ENCODE data around the gene CBX8.

Gene CBX8

GRCh38 chr17:79785017-79785899, 11.6 kb downstream of the CBX8 start:
- WGBS = 98% methylated on average over 17 of the region's 17 CpGs

DNA sequence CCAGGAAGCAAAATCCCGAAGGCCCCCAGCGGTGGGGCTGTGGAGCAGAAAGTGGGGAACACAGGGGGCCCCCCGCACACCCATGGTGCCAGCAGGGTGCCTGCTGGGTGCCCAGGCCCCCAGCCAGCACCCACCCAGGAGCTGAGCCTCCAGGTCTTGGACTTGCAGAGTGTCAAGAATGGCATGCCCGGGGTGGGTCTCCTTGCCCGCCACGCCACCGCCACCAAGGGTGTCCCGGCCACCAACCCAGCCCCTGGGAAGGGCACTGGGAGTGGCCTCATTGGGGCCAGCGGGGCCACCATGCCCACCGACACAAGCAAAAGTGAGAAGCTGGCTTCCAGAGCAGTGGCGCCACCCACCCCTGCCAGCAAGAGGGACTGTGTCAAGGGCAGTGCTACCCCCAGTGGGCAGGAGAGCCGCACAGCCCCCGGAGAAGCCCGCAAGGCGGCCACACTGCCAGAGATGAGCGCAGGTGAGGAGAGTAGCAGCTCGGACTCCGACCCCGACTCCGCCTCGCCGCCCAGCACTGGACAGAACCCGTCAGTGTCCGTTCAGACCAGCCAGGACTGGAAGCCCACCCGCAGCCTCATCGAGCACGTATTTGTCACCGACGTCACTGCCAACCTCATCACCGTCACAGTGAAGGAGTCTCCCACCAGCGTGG, 12.4 kb downstream of the CBX8 start:
- H3K4me3 ChIP-seq (ENCODE audit: insufficient read depth in 1 of 2, low read depth in 1 of 2, low read length in 2 of 2) = no peak overlapping the region
- H3K14ac ChIP-seq (ENCODE audit: low read length in 2 of 2) = no peak overlapping the region
- no peak overlapping the region for H2BK15ac ChIP-seq (ENCODE audit: low read depth, poor library complexity, severe bottlenecking)
- H2BK12ac ChIP-seq (ENCODE audit: low read length in 2 of 2) = no peak overlapping the region
- no peak overlapping the region for H3K4me2 ChIP-seq (ENCODE audit: low read length, poor library complexity, severe bottlenecking)
- no peak overlapping the region for H2BK120ac ChIP-seq (ENCODE audit: low read depth, low read length)
- H3K4ac ChIP-seq (ENCODE audit: low read depth in 1 of 2, low read length in 2 of 2) = no peak overlapping the region
- H4K91ac ChIP-seq (ENCODE audit: low read length) = no peak overlapping the region
- no peak overlapping the region for H4K8ac ChIP-seq (ENCODE audit: low read length)
- DNase-seq = no peak
- no peak overlapping the region for H3K27ac ChIP-seq (ENCODE audit: low read length, poor library complexity, severe bottlenecking)
- WGBS = 95% methylated on average over 31 of the region's 31 CpGs
- no peak overlapping the region for H3K18ac ChIP-seq (ENCODE audit: low read depth in 1 of 2, low read length in 2 of 2)
- no peak overlapping the region for H2AK5ac ChIP-seq (ENCODE audit: low read length, severe bottlenecking)
- no peak overlapping the region for H2AFZ ChIP-seq (ENCODE audit: low read depth, low read length)
- H3K79me1 ChIP-seq (replicated peaks; ENCODE audit: low read length, poor library complexity, severe bottlenecking) = no peaks in the 10 kb centered on the region
- H2BK5ac ChIP-seq (ENCODE audit: low read depth, low read length, poor library complexity, severe bottlenecking) = no peak overlapping the region
- no peaks in the 10 kb centered on the region for H3K9me3 ChIP-seq (ENCODE audit: control insufficient read depth, low read length)
- peaks cover 0 to 32% of the 10 kb centered on the region in 2 experiments for H3K36me3 ChIP-seq (ENCODE audit: control insufficient read depth in 1 of 2, insufficient read depth in 2 of 2, low read depth in 1 of 2, low read length in 2 of 2)
- H3K4me1 ChIP-seq (ENCODE audit: control insufficient read depth, insufficient read depth, low read depth, low read length) = peaks cover 2% of the 10 kb centered on the region
- no peak overlapping the region for H3K9ac ChIP-seq (ENCODE audit: low read length)
- H3K27me3 ChIP-seq (ENCODE audit: control insufficient read depth in 1 of 2, insufficient read depth in 1 of 2, low read length in 2 of 2) = peaks cover 32 to 82% of the 10 kb centered on the region in 2 experiments
- H3K23ac ChIP-seq (ENCODE audit: low read length in 2 of 2) = no peak overlapping the region

More at GRCh38 chr17:79785017-79785899, 11.6 kb downstream of the CBX8 start:
- no peak overlapping the region for H4K8ac ChIP-seq (ENCODE audit: low read length)
- peaks cover 38 to 82% of the 10 kb centered on the region in 2 experiments for H3K27me3 ChIP-seq (ENCODE audit: control insufficient read depth in 1 of 2, insufficient read depth in 1 of 2, low read length in 2 of 2)
- H3K9ac ChIP-seq (ENCODE audit: low read length) = no peak overlapping the region
- no peak overlapping the region for H2BK5ac ChIP-seq (ENCODE audit: low read depth, low read length, poor library complexity, severe bottlenecking)
- peaks cover 5% of the 10 kb centered on the region for H3K4me1 ChIP-seq (ENCODE audit: control insufficient read depth, insufficient read depth, low read depth, low read length)
- peaks cover 0 to 32% of the 10 kb centered on the region in 2 experiments for H3K36me3 ChIP-seq (ENCODE audit: control insufficient read depth in 1 of 2, insufficient read depth in 2 of 2, low read depth in 1 of 2, low read length in 2 of 2)
- H4K91ac ChIP-seq (ENCODE audit: low read length) = no peak overlapping the region
- no peak overlapping the region for H3K14ac ChIP-seq (ENCODE audit: low read length in 2 of 2)
- DNase-seq = no peak
- no peak overlapping the region for H3K4me3 ChIP-seq (ENCODE audit: insufficient read depth in 1 of 2, low read depth in 1 of 2, low read length in 2 of 2)
- H3K27ac ChIP-seq (ENCODE audit: low read length, poor library complexity, severe bottlenecking) = no peak overlapping the region
- no peaks in the 10 kb centered on the region for H3K79me1 ChIP-seq (replicated peaks; ENCODE audit: low read length, poor library complexity, severe bottlenecking)
- H2BK15ac ChIP-seq (ENCODE audit: low read depth, poor library complexity, severe bottlenecking) = no peak overlapping the region
- H3K9me3 ChIP-seq (ENCODE audit: control insufficient read depth, low read length) = no peaks in the 10 kb centered on the region
- H2AFZ ChIP-seq (ENCODE audit: low read depth, low read length) = no peak overlapping the region
- H3K18ac ChIP-seq (ENCODE audit: low read depth in 1 of 2, low read length in 2 of 2) = no peak overlapping the region
- no peak overlapping the region for H2BK120ac ChIP-seq (ENCODE audit: low read depth, low read length)
- H2BK12ac ChIP-seq (ENCODE audit: low read length in 2 of 2) = no peak overlapping the region
- H3K23ac ChIP-seq (ENCODE audit: low read length in 2 of 2) = no peak overlapping the region
- H3K4me2 ChIP-seq (ENCODE audit: low read length, poor library complexity, severe bottlenecking) = no peak overlapping the region
- H2AK5ac ChIP-seq (ENCODE audit: low read length, severe bottlenecking) = no peak overlapping the region
- H3K4ac ChIP-seq (ENCODE audit: low read depth in 1 of 2, low read length in 2 of 2) = no peak overlapping the region

DNA sequence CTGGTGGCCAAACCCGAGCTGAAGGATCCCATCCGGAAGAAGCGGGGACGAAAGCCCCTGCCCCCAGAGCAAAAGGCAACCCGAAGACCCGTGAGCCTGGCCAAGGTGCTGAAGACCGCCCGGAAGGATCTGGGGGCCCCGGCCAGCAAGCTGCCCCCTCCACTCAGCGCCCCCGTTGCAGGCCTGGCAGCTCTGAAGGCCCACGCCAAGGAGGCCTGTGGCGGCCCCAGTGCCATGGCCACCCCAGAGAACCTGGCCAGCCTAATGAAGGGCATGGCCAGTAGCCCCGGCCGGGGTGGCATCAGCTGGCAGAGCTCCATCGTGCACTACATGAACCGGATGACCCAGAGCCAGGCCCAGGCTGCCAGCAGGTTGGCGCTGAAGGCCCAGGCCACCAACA, 13.0 kb downstream of the CBX8 start:
- WGBS = 98% methylated on average over 18 of the region's 18 CpGs
- H3K27ac ChIP-seq (ENCODE audit: low read length, poor library complexity, severe bottlenecking) = no peak overlapping the region
- no peak overlapping the region for H4K91ac ChIP-seq (ENCODE audit: low read length)
- no peak for DNase-seq
- H3K18ac ChIP-seq (ENCODE audit: low read depth in 1 of 2, low read length in 2 of 2) = no peak overlapping the region
- H2AK5ac ChIP-seq (ENCODE audit: low read length, severe bottlenecking) = no peak overlapping the region
- H2BK5ac ChIP-seq (ENCODE audit: low read depth, low read length, poor library complexity, severe bottlenecking) = no peak overlapping the region
- H3K9me3 ChIP-seq (ENCODE audit: control insufficient read depth, low read length) = no peaks in the 10 kb centered on the region
- H3K4me2 ChIP-seq (ENCODE audit: low read length, poor library complexity, severe bottlenecking) = no peak overlapping the region
- no peak overlapping the region for H2BK12ac ChIP-seq (ENCODE audit: low read length in 2 of 2)
- peaks cover 0 to 32% of the 10 kb centered on the region in 2 experiments for H3K36me3 ChIP-seq (ENCODE audit: control insufficient read depth in 1 of 2, insufficient read depth in 2 of 2, low read depth in 1 of 2, low read length in 2 of 2)
- peaks cover 26 to 82% of the 10 kb centered on the region in 2 experiments for H3K27me3 ChIP-seq (ENCODE audit: control insufficient read depth in 1 of 2, insufficient read depth in 1 of 2, low read length in 2 of 2)
- no peak overlapping the region for H3K23ac ChIP-seq (ENCODE audit: low read length in 2 of 2)
- H3K79me1 ChIP-seq (replicated peaks; ENCODE audit: low read length, poor library complexity, severe bottlenecking) = no peaks in the 10 kb centered on the region
- H3K14ac ChIP-seq (ENCODE audit: low read length in 2 of 2) = no peak overlapping the region
- H2BK15ac ChIP-seq (ENCODE audit: low read depth, poor library complexity, severe bottlenecking) = no peak overlapping the region
- H3K4ac ChIP-seq (ENCODE audit: low read depth in 1 of 2, low read length in 2 of 2) = no peak overlapping the region
- no peak overlapping the region for H3K9ac ChIP-seq (ENCODE audit: low read length)
- H2AFZ ChIP-seq (ENCODE audit: low read depth, low read length) = no peak overlapping the region
- no peak overlapping the region for H4K8ac ChIP-seq (ENCODE audit: low read length)
- H2BK120ac ChIP-seq (ENCODE audit: low read depth, low read length) = no peak overlapping the region
- H3K4me3 ChIP-seq (ENCODE audit: insufficient read depth in 1 of 2, low read depth in 1 of 2, low read length in 2 of 2) = no peak overlapping the region
- H3K4me1 ChIP-seq (ENCODE audit: control insufficient read depth, insufficient read depth, low read depth, low read length) = peaks cover 6% of the 10 kb centered on the region

All from mesenchymal stem cell (in vitro differentiated cells and primary cell).